ENCODE measurements around the gene NLRP9.

Gene NLRP9

DNA sequence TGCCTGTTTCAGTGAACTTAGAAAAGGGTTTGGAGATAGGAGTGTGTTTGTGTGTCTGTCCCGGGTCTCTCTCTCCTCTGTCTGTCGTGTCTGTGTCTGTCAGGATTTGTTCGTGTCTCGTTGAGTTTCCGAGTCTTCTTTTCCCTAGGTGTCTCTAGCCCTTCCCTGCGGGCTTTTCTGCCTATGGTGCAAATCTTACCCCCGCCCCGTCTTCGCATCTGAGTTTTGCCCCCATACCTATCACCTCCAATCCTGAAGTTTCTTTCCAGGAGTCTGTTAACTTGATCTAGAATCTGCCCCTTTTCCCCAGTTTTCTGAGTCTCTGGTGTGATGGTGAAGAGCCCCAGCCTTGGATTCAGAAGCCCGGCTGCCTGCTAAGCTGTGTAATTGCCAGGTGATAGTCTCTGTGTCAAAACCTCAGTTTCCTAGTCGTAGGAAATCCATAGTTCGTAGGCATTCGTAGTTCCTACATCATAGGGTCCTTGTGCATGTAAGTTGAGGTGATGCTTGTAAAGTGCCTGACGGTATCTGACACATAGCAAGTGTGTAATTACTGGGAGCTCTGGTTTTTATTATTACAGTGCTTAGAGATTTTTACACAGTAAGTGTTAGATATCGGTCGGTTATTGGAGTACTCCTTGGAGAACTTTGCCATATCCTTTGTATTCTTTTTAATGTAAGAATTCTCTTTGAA, 62.4 kb downstream of the NLRP9 start:
- peak overlapping the region; percentile 95 to 98 (median 97) for H3K4me3 Mint-ChIP-seq
- peaks cover 44% of the 10 kb centered on the region for H3K4me1 Mint-ChIP-seq
- peak overlapping the region; percentile 69 to 94 (median 92) for H3K27ac Mint-ChIP-seq
- no peaks in the 10 kb centered on the region for H3K9me3 Mint-ChIP-seq
- no peaks in the 10 kb centered on the region for H3K27me3 Mint-ChIP-seq (ENCODE audit: low read depth)
- TF ChIP-seq, protein P1, sequence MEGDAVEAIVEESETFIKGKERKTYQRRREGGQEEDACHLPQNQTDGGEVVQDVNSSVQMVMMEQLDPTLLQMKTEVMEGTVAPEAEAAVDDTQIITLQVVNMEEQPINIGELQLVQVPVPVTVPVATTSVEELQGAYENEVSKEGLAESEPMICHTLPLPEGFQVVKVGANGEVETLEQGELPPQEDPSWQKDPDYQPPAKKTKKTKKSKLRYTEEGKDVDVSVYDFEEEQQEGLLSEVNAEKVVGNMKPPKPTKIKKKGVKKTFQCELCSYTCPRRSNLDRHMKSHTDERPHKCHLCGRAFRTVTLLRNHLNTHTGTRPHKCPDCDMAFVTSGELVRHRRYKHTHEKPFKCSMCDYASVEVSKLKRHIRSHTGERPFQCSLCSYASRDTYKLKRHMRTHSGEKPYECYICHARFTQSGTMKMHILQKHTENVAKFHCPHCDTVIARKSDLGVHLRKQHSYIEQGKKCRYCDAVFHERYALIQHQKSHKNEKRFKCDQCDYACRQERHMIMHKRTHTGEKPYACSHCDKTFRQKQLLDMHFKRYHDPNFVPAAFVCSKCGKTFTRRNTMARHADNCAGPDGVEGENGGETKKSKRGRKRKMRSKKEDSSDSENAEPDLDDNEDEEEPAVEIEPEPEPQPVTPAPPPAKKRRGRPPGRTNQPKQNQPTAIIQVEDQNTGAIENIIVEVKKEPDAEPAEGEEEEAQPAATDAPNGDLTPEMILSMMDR (IDR thresholded peaks at IDR 0.05; ENCODE audit: unreplicated experiment in 3 of 3), result no peak
- peaks cover 53% of the 10 kb centered on the region for H3K36me3 Mint-ChIP-seq (ENCODE audit: low read depth)

DNA sequence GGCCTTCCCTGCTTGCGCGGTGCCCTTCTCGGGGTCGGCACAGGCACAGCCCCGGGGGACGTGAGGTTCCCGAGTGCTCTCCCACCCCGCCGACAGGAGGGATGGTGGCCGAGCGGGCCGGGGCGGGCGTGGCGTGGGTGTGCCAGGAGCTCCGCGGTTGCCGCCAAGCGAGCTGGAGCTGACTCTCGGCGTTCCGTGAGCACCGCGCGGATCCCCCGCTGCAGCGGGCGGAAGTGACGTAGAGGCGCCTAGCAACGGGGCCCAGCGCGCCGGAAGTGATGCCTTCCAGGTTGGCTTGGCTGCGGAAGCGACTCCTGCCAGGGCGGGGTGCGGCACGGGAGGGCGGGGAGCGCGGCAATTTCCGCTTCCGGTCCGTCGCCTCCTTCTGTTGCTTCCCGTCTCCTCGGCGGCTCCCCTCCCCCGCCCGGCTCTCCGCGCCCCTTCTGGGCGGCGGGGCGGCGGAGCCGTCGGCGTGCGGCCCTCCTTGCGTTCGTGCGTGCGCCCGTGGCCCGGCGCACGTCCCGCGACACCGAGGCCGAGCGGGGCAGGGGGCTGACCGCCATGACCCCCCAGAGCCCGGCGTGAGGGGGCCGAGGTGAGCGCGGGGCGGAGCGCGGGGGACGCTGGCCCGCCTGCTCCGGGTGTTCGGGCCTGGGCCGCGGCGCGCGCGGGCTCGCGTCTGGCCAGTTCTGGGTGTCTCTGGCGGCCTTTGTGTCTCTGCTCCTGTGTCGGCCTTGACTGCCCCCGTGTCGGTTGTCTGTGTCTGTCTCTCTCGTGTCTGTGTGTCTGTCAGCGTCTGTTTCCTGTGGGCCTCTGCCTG, 63.2 kb downstream of the NLRP9 start, which contains the start of gene EPN1:
EPN1 (plus strand) TSS at position 386 of the 820 bp plus-strand sequence. CDS start 3,402 bp downstream, outside the sequence.
- no peaks in the 10 kb centered on the region for H3K9me3 Mint-ChIP-seq
- H3K4me1 Mint-ChIP-seq, result peaks cover 44% of the 10 kb centered on the region
- H3K27me3 Mint-ChIP-seq (ENCODE audit: low read depth), result no peaks in the 10 kb centered on the region

GRCh38 chr19:55674459-55674840, 63.8 kb downstream of the NLRP9 start:
- no peaks in the 10 kb centered on the region for H3K9me3 Mint-ChIP-seq
- no peaks in the 10 kb centered on the region for H3K27me3 Mint-ChIP-seq (ENCODE audit: low read depth)
- TF ChIP-seq, protein P1 (IDR thresholded peaks at IDR 0.05; ENCODE audit: unreplicated experiment in 3 of 3), result no peak
- H3K4me3 Mint-ChIP-seq, result peak overlapping the region; percentile 73 to 82 (median 79)
- peak overlapping the region in 2 of 3 experiments; percentile 65 to 68 for H3K27ac Mint-ChIP-seq
- H3K36me3 Mint-ChIP-seq (ENCODE audit: low read depth), result peaks cover 52% of the 10 kb centered on the region
- H3K4me1 Mint-ChIP-seq, result peaks cover 44% of the 10 kb centered on the region

More for the DNA sequence above, 63.2 kb downstream of the NLRP9 start, which contains the start of gene EPN1:
- Mint-ChIP-seq H3K36me3 (ENCODE audit: low read depth) (peaks cover 54% of the 10 kb centered on the region), H3K4me3 (peak within 1 kb of the TSS; percentile 95 to 98 (median 97)), H3K27ac (peak within 1 kb of the TSS; percentile 69 to 94 (median 92))
- TF ChIP-seq, protein P1 (IDR thresholded peaks at IDR 0.05; ENCODE audit: unreplicated experiment in 3 of 3), result no peak

- H3K27me3 Mint-ChIP-seq (ENCODE audit: low read depth), result no peaks in the 10 kb centered on the region
- peaks cover 52% of the 10 kb centered on the region for H3K36me3 Mint-ChIP-seq (ENCODE audit: low read depth)
- peaks cover 44% of the 10 kb centered on the region for H3K4me1 Mint-ChIP-seq
- TF ChIP-seq, protein P1 (IDR thresholded peaks at IDR 0.05; ENCODE audit: unreplicated experiment in 3 of 3), result no peak
- H3K4me3 Mint-ChIP-seq, result peak overlapping the region; percentile 41 to 73 (median 44)
- no peaks in the 10 kb centered on the region for H3K9me3 Mint-ChIP-seq
- H3K27ac Mint-ChIP-seq, result peak overlapping the region; percentile 10 to 63 (median 27)
These were observed 64.3 kb downstream of the NLRP9 start for GRCh38 chr19:55673889-55674288.

GRCh38 chr19:55673465-55673864, 64.7 kb downstream of the NLRP9 start:
- H3K4me1 Mint-ChIP-seq, result peaks cover 44% of the 10 kb centered on the region

More at GRCh38 chr19:55673465-55673864, 64.7 kb downstream of the NLRP9 start:
- H3K27ac Mint-ChIP-seq, result peak overlapping the region; percentile 10 to 63 (median 27)
- no peaks in the 10 kb centered on the region for H3K9me3 Mint-ChIP-seq
- H3K27me3 Mint-ChIP-seq (ENCODE audit: low read depth), result no peaks in the 10 kb centered on the region
- peaks cover 48% of the 10 kb centered on the region for H3K36me3 Mint-ChIP-seq (ENCODE audit: low read depth)
- TF ChIP-seq, protein P1 (IDR thresholded peaks at IDR 0.05; ENCODE audit: unreplicated experiment in 3 of 3), result no peak
- H3K4me3 Mint-ChIP-seq, result peak overlapping the region; percentile 41 to 73 (median 44)
